DMS79 (cell line): ENCODE results near the gene RBFOX2.

ENCODE experiments used
- DNase-seq: peaks from one replicate; lab custom pipeline; 2025; lab: John Stamatoyannopoulos, UW

Gene RBFOX2

GRCh38 chr22:35688913-35689675 lies 339.5 kb downstream of the RBFOX2 start:
- DNase-seq = no peak
